Lower leg skin (tissue), 4 donors: ENCODE measurements around the gene PRKAG1. TPM values are rescaled to one million over a fixed set of nuclear protein-coding genes. Genes with fewer than 3 reads are reported as not detected.

Source experiments
- DNase-seq, 2 donors: peaks; one replicate each; pipeline ENCODE4 v3.0.0-alpha.2; 2019; ENCODE audit warnings: low spot score in 2 of 2
- H3K4me3 ChIP-seq: fragments of 200-600 bp; sonication (generic); 2 replicates; pipeline ENCODE4 v1.5.1; 2017; ENCODE audit warnings: mild to moderate bottlenecking, low read depth; ENCODE audit not compliant: poor library complexity, severe bottlenecking
- CTCF ChIP-seq, 3 donors: fragments of 450-650 bp; IDR thresholded peaks; one replicate each; pipeline ENCODE4 v1.5.1; 2016; ENCODE audit warnings: antibody characterized with exemption in 3 of 3, mild to moderate bottlenecking in 3 of 3, moderate library complexity in 2 of 3
- POLR2A ChIP-seq, 2 donors: fragments of 450-650 bp; IDR thresholded peaks; one replicate each; pipeline ENCODE4 v1.6.1; 2016 to 2017; ENCODE audit warnings: antibody characterized with exemption in 2 of 2, mild to moderate bottlenecking in 1 of 2, moderate library complexity in 1 of 2
- WGBS, 2 donors: methylation state at CpG; one replicate each; pipeline ENCODE4 v1.1.5; 2018; 5-methylcytosine and 5-hydroxymethylcytosine counted together
- intact Hi-C: fragments of 100-400 bp; cut with DNase I; formaldehyde crosslinking; loops from one replicate; pipeline ENCODE4 v1.15.0; 2023; ENCODE audit warnings: low total_unique reads
- total RNA-seq, 4 donors: library from RNA; depleted of rRNA; stranded (reverse); fragments of >200 nt; gene quantifications; one replicate each; pipeline ENCODE4 v1.1.0, GENCODE V29; 2016

PRKAG1 gene
- total RNA-seq, 4 donors from 2014 or later = 30.3 to 57.8 (median 49.2) TPM

DNA sequence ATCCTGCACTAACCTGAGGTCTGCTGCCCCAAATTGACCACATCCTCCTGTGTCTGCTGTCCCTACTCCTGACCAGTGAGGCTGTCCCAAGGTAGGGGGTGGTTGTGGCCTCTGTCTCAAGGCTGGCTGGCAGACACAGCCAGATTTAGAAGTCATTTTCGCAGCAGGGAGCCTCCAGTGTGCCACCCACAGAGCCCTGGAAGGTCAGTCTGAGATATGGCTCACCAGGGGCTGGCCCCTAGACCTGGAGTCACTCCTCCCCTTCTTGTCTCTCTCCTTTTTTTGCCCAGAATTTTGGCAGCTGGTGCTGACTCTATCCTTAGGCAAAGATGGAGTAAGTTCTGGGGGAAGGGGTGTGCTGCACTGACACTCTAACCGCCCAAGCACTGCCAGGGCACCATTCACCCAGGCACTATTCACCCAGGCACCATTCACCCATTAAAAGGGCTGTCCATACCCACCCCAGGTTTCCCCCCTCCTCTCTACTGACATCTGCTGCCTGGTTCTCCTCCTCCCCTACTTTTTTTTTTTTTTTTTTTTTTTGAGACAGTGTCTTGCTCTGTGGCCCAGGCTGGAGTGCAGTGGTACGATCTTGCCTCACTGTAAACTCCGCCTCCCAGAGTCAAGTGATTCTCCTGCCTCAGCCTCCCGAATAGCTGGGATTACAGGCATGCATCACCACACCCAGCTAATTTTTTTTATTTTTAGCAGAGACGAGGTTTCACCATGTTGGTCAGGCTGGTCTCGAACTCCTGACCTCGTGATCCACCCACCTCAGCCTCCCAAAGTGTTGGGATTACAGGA lies 27.1 kb downstream of the PRKAG1 start:
- intact Hi-C loops = no loop called here
- no peak for DNase-seq
- WGBS, 2 donors = 60 to 71% methylated on average over 8 of the region's 8 CpGs
- no peak overlapping the region for H3K4me3 ChIP-seq
- TF ChIP-seq CTCF (IDR thresholded peaks at IDR 0.05) (no peak), POLR2A (IDR thresholded peaks at IDR 0.05) (no peak)

DNA sequence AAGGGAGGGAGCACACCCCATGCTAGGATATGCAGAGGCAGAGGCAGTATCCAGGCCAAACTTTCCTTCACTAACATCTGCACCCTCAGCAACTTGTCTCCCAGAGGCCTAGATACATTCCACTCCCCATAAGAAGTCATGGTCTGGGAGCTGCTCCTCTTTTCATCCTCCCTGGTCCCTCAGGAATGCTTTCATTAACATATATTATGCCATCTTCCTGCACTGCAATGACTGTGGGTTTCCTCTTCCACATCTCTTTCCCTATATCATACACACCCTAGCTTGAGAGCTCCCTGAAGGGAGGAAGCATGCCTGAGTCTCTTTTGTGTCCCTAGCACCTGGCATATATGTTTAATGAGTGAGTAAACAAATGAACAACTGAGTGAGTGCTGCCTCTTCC lies 28.0 kb downstream of the PRKAG1 start:
- no peak for DNase-seq
- no peak overlapping the region for H3K4me3 ChIP-seq
- intact Hi-C loops = no loop called here
- TF ChIP-seq CTCF (IDR thresholded peaks at IDR 0.05) (no peak), POLR2A (IDR thresholded peaks at IDR 0.05) (no peak)

DNA sequence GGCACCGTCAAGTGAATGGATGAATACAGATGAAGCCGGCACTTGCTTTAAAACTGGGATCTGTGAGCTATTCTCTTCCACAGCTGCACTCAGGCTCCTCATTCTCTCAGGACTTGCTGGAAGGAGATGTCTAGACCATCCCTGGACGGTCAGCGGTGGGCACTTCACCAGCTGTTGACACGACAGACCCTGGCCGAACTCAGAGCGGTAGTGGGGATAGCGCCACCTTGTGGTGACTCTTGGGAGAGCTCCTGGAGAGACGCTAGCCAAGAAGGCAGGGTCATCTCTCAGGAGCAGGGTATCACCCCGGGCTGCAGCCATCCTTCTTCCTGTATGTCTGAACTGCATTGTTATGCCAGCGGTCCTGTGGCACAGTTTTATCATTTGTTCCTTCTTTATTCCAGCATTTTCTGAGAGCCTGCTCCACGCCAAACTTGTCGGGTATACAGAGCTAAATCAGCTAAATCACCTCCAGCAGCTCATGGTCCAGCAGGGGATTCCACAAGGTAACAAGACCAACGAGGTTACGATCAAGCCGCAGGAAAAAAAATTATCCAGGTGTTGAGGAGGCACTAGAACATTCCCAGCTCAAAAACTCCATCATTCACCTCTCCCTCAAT lies 30.4 kb downstream of the PRKAG1 start:
- no peak for TF ChIP-seq POLR2A (IDR thresholded peaks at IDR 0.05)
- no peak for TF ChIP-seq CTCF (IDR thresholded peaks at IDR 0.05)
- no peak overlapping the region for H3K4me3 ChIP-seq
- WGBS, 2 donors = 21 to 24% methylated on average over 16 of the region's 16 CpGs
- peak in 1 of 2 donors; percentile 94 for DNase-seq
- intact Hi-C loops = no loop called here

DNA sequence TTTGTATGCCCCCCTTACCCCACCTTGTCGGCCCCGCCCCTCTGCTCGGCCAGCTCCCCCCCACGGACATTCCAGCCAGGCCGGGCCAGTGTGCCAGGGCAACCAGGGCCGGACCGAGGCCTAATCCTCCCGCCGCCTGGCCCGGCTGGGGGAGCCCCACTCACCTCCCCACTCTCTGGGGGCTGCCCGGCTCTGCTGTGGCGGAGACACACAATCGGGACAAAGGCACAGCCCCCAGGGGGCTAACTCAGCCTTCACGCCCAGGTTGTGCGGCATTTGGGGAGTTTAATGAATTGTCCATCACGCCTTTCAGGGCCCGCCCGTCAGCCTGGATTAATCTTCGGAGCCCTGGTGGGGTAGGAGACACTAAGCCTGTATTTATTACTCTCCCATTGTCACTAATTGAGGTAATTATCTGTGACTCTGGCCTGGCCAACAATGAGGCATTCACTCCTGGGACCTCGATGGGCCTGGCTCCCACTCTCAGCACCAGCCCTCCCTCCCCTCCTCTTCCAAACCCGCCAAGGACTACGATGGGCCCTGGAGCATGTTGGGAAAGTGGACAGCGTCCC lies 31.8 kb downstream of the PRKAG1 start:
- WGBS, 2 donors = 63 to 72% methylated on average over 23 of the region's 23 CpGs
- no peak for DNase-seq
- intact Hi-C loops = no loop called here
- H3K4me3 ChIP-seq = no peak overlapping the region
- TF ChIP-seq POLR2A (IDR thresholded peaks at IDR 0.05) (no peak), CTCF (IDR thresholded peaks at IDR 0.05) (no peak)

DNA sequence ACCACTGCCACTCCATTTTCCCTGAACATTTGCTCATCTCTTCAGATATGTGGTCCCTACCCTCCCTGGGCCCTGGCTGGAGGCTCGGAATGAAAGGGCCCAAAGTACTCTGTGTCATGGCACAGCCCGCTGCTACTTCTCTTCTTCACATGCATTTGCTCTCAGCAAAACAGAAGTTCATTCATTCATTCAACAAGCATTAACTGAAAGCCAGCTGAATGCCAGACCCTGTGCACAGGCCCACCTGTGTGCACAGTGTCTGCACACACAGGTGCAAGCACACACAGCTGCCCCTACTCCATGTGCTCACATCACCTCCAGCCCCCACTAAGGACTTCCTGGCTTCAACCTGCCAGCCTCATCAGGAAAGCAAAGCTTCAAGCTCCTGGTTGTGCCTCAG lies 32.7 kb downstream of the PRKAG1 start:
- no peak for DNase-seq
- no peak overlapping the region for H3K4me3 ChIP-seq
- TF ChIP-seq POLR2A (IDR thresholded peaks at IDR 0.05) (no peak), CTCF (IDR thresholded peaks at IDR 0.05) (no peak)
- intact Hi-C loops = no loop called here
- 66 to 84% methylated on average over 2 of the region's 2 CpGs for WGBS, 2 donors
